HepG2 (cell line): ENCODE results near the gene NOL4L. TPM values are rescaled to one million over a fixed set of nuclear protein-coding genes. Genes with fewer than 3 reads are reported as not detected.

Source experiments
- ATAC-seq: fragments of 200-7000 bp; cut with Tn5 transposase; 3 replicates; pipeline ENCODE4 v1.9.1; 2020; ENCODE audit warnings: mild to moderate bottlenecking, moderate library complexity
- BruUV-seq: library from RNA; stranded (reverse); fragments of 400-500 nt; replicated peaks from 2 replicates; lab custom pipeline; 2021; lab: Mats Ljungman, UMichigan
- CTCF ChIA-PET: fragments of 300-600 bp; formaldehyde crosslinking; extraction: SDS; loops from one replicate; lab custom pipeline; 2021; ENCODE audit warnings: low total read pairs, inconsistent platforms, low intra/inter-chr PET ratio; lab: Yijun Ruan, JAX
- POLR2A ChIA-PET: fragments of 350-600 bp; sonication (Branson Sonifier 250); formaldehyde crosslinking; loops from one replicate; lab custom pipeline; 2020; ENCODE audit warnings: antibody characterized with exemption, inconsistent platforms; lab: Yijun Ruan, JAX
- DNase-seq: peaks from one replicate; pipeline ENCODE4 v3.0.0-alpha.2; 2015; ENCODE audit warnings: low spot score
- FAIRE-seq: peaks from 3 replicates; lab custom pipeline; 2011; peaks lifted over from hg19 to GRCh38; lab: Jason Lieb, UNC
- H2AFZ ChIP-seq: one replicate; pipeline ENCODE4 v1.6.1; 2011; ENCODE audit warnings: low read length, inconsistent platforms
- H3K27ac ChIP-seq: fragments of 300-600 bp; 3 replicates; pipeline ENCODE4 v1.8.0; 2011; ENCODE audit warnings: mixed run types, mild to moderate bottlenecking, mixed read lengths, low read length, inconsistent platforms; ENCODE audit not compliant: insufficient read depth; ENCODE audit errors: extremely low read length
- H3K27me3 ChIP-seq, 2 experiments: fragments of 200-600 bp in 1 of 2; 2 replicates in 1 of 2; 3 replicates in 1 of 2; pipeline versions ENCODE4 v1.6.0 to v1.8.0; 2011; ENCODE audit warnings: low read length in 2 of 2, mild to moderate bottlenecking in 2 of 2, moderate library complexity in 2 of 2, inconsistent platforms in 1 of 2; ENCODE audit not compliant: insufficient read depth in 2 of 2, control insufficient read depth in 1 of 2
- H3K36me3 ChIP-seq, 2 experiments: fragments of 200-600 bp in 1 of 2; replicated peaks in 1 of 2; 2 replicates in 1 of 2; 3 replicates in 1 of 2; pipeline versions ENCODE4 v1.5.1 to v1.8.0; 2011; ENCODE audit warnings: low read length in 2 of 2, inconsistent platforms in 1 of 2; ENCODE audit not compliant: insufficient read depth in 2 of 2, control insufficient read depth in 1 of 2
- H3K4me1 ChIP-seq: 2 replicates; pipeline ENCODE4 v1.5.1; 2012; ENCODE audit warnings: low read length, inconsistent platforms; ENCODE audit not compliant: insufficient read depth
- H3K4me2 ChIP-seq: 2 replicates; pipeline ENCODE4 v1.6.0; 2011; ENCODE audit warnings: low read depth, low read length, inconsistent platforms
- H3K4me3 ChIP-seq, 3 experiments: fragments of 200-600 bp in 1 of 3; sonication (generic), shearing (Covaris generic) in 1 of 3; replicated peaks in 1 of 3; 2 replicates each; pipeline ENCODE4 v1.5.1; 2011 to 2016; ENCODE audit warnings: low read length in 3 of 3, inconsistent platforms in 2 of 3, low read depth in 2 of 3, mild to moderate bottlenecking in 2 of 3, control low read depth in 1 of 3, mixed read lengths in 1 of 3; ENCODE audit not compliant: insufficient read depth in 1 of 3
- H3K79me2 ChIP-seq: one replicate; pipeline ENCODE4 v1.6.1; 2011; ENCODE audit warnings: low read length, inconsistent platforms; ENCODE audit not compliant: insufficient read depth
- H3K9ac ChIP-seq: 2 replicates; pipeline ENCODE4 v1.6.0; 2011; ENCODE audit warnings: mild to moderate bottlenecking, low read depth, low read length, inconsistent platforms; ENCODE audit not compliant: insufficient read depth
- H3K9me3 ChIP-seq: 2 replicates; pipeline ENCODE4 v1.5.1; 2012; ENCODE audit warnings: mild to moderate bottlenecking, low read length
- H4K20me1 ChIP-seq: 2 replicates; pipeline ENCODE4 v1.6.0; 2011; ENCODE audit warnings: inconsistent platforms, mild to moderate bottlenecking, low read length, moderate library complexity; ENCODE audit not compliant: insufficient read depth
- BCLAF1 ChIP-seq: fragments of 450-650 bp; IDR thresholded peaks from 2 replicates; pipeline ENCODE4 v1.6.1; 2017; ENCODE audit warnings: mild to moderate bottlenecking
- CC2D1A ChIP-seq: sonication (generic); formaldehyde crosslinking; IDR thresholded peaks from 2 replicates; pipeline ENCODE4 v1.8.1; 2023; ENCODE audit warnings: mild to moderate bottlenecking, missing genetic modification reagents
- E2F5 ChIP-seq: sonication (generic); formaldehyde crosslinking; conservative IDR thresholded peaks from 2 replicates; pipeline ENCODE4 v1.4.0; 2020; ENCODE audit warnings: missing genetic modification reagents
- EED ChIP-seq: sonication (generic); formaldehyde crosslinking; IDR thresholded peaks from 2 replicates; pipeline ENCODE4 v1.5.0; 2020; ENCODE audit warnings: mild to moderate bottlenecking, missing genetic modification reagents
- HCFC1 ChIP-seq: fragments of 150-350 bp; IDR thresholded peaks from 2 replicates; pipeline ENCODE4 v1.6.1; 2014; ENCODE audit warnings: low read depth, low read length
- HINFP ChIP-seq: sonication (generic); formaldehyde crosslinking; IDR thresholded peaks from 2 replicates; pipeline ENCODE4 v1.4.0; 2020; ENCODE audit warnings: low read depth, mild to moderate bottlenecking, missing genetic modification reagents
- NCOR1 ChIP-seq: fragments of 200-600 bp; sonication (generic); IDR thresholded peaks from 2 replicates; pipeline ENCODE4 v1.7.0; 2017; ENCODE audit warnings: antibody characterized with exemption, low read length, borderline replicate concordance
- SRY ChIP-seq: sonication (generic); formaldehyde crosslinking; IDR thresholded peaks from 2 replicates; pipeline ENCODE4 v1.8.0; 2022; ENCODE audit warnings: mild to moderate bottlenecking, missing genetic modification reagents
- YEATS2 ChIP-seq: sonication (generic); formaldehyde crosslinking; IDR thresholded peaks from 2 replicates; pipeline ENCODE4 v1.4.0; 2020; ENCODE audit warnings: missing genetic modification reagents, borderline replicate concordance
- ZNF382 ChIP-seq: sonication (generic); formaldehyde crosslinking; IDR thresholded peaks from 2 replicates; pipeline ENCODE4 v1.5.0; 2020; ENCODE audit warnings: missing genetic modification reagents, mild to moderate bottlenecking, borderline replicate concordance
- ZNF510 ChIP-seq: sonication (generic); formaldehyde crosslinking; IDR thresholded peaks from 2 replicates; pipeline ENCODE4 v1.4.0; 2020; ENCODE audit warnings: low read depth, mild to moderate bottlenecking, missing genetic modification reagents
- ZNF589 ChIP-seq: sonication (generic); formaldehyde crosslinking; conservative IDR thresholded peaks from 2 replicates; pipeline ENCODE4 v1.8.0; 2022; ENCODE audit warnings: mild to moderate bottlenecking, moderate library complexity, missing genetic modification reagents
- ZNF772 ChIP-seq: sonication (generic); formaldehyde crosslinking; IDR thresholded peaks from 2 replicates; pipeline ENCODE4 v1.5.0; 2020; ENCODE audit warnings: mild to moderate bottlenecking, missing genetic modification reagents
- ZNF773 ChIP-seq: sonication (generic); formaldehyde crosslinking; IDR thresholded peaks from 2 replicates; pipeline ENCODE4 v1.4.0; 2020; ENCODE audit warnings: missing genetic modification reagents, borderline replicate concordance
- ZNF776 ChIP-seq: sonication (generic); formaldehyde crosslinking; IDR thresholded peaks from 2 replicates; pipeline ENCODE4 v1.4.0; 2020; ENCODE audit warnings: mild to moderate bottlenecking, missing genetic modification reagents
- ZSCAN22 ChIP-seq: sonication (generic); formaldehyde crosslinking; IDR thresholded peaks from 2 replicates; pipeline ENCODE4 v1.4.0; 2020; ENCODE audit warnings: mild to moderate bottlenecking, missing genetic modification reagents
- WGBS: methylation state at CpG from one replicate; pipeline ENCODE4 v1.1.6; 2017; ENCODE audit warnings: low lambda C conversion rate; 5-methylcytosine and 5-hydroxymethylcytosine counted together
- in situ Hi-C: cut with HindIII; loops from 2 replicates; pipeline ENCODE4 v1.10.0; 2017; ENCODE audit warnings: low pct_unique_long_range_greater_than_20kb; ENCODE audit not compliant: extremely low pct_ligation_motif_present
- intact Hi-C: fragments of 100-400 bp; cut with micrococcal nuclease; formaldehyde crosslinking; loops from one replicate; pipeline ENCODE4 v1.10.0; 2022; ENCODE audit not compliant: unreplicated experiment
- polyA plus RNA-seq, 8 experiments: library from polyadenylated mRNA; depleted of rRNA in 3 of 8; stranded (reverse) in 7 of 8; unstranded in 1 of 8; fragments of >200 nt; fragmentation: Illumina TruSeq in 4 of 8; extraction: Trizol in 4 of 8; gene quantifications; 2 replicates each; pipeline versions ENCODE4 v1.2.1 to v1.2.3, GENCODE V29; 2011 to 2016; ENCODE audit warnings: low read depth in 4 of 8, missing spikeins in 1 of 8, mixed read lengths in 1 of 8; ENCODE audit not compliant: insufficient read depth in 1 of 8
- total RNA-seq, 5 experiments: library from RNA; depleted of rRNA; stranded (reverse); fragments of >200 nt; fragmentation: Illumina TruSeq; extraction: Trizol; gene quantifications; 2 replicates each; pipeline ENCODE4 v1.2.3, GENCODE V29; 2016; ENCODE audit warnings: low read depth in 1 of 5

NOL4L gene
- total and polyA plus RNA-seq, 2 of the 13 experiments (the other 11 are each of a cell fraction or from before 2014, with no cell fraction given): 16.6 to 35.4 TPM

GRCh38 chr20:32451340-32451681 is 133.8 kb downstream of the NOL4L start:
- Histone ChIP-seq H2AFZ (no peak overlapping the region), H3K36me3 (peaks cover 73 to 99% of the 10 kb centered on the region in 2 experiments), H3K27me3 (no peaks in the 10 kb centered on the region), H3K4me1 (no peaks in the 10 kb centered on the region), H3K79me2 (no peaks in the 10 kb centered on the region), H3K4me2 (no peak overlapping the region), H4K20me1 (peaks cover 11% of the 10 kb centered on the region; the same call in 1 of the 2 replicates), H3K4me3 (no peak overlapping the region), H3K9me3 (no peaks in the 10 kb centered on the region), H3K27ac (no peak overlapping the region), H3K9ac (no peak overlapping the region)
- ChIA-PET CTCF (no interaction called here), POLR2A (interaction anchor here (0.9 to 1.0 kb wide), 2 partner anchors 24 to 201 kb away, joined by 3 read pairs; no protein-coding TSS in a partner anchor)
- WGBS: 93% methylated on average over 8 of the region's 8 CpGs
- BruUV-seq: no TSS peak
- in situ Hi-C loops: no loop called here
- FAIRE-seq (no peak), ATAC-seq (no peak), DNase-seq (no peak)
- intact Hi-C loops: no loop called here
- TF ChIP-seq NCOR1: no peak
- no peak for TF ChIP-seq ZSCAN22 (CRISPR knock-in tag)
- no peak for TF ChIP-seq SRY (CRISPR knock-in tag)
- 0 out of 2 replicates have a peak, but pooled peaks have one; percentile 42 for TF ChIP-seq ZNF776
- no peak for TF ChIP-seq HINFP (CRISPR knock-in tag)
- no peak for TF ChIP-seq ZNF382 (CRISPR knock-in tag)
- TF ChIP-seq BCLAF1: no peak
- no peak for TF ChIP-seq ZNF510
- TF ChIP-seq ZNF589 (CRISPR knock-in tag): no peak
- no peak for TF ChIP-seq ZNF772 (CRISPR knock-in tag)
- TF ChIP-seq ZNF773: no peak
- TF ChIP-seq EED (CRISPR knock-in tag): 0 out of 2 replicates have a peak, but pooled peaks have one; percentile 28
- no peak for TF ChIP-seq YEATS2 (CRISPR knock-in tag)
- TF ChIP-seq HCFC1: no peak
- TF ChIP-seq CC2D1A (CRISPR knock-in tag): no peak
- TF ChIP-seq E2F5 (CRISPR knock-in tag): no peak
